Naive B cell (primary cell): ENCODE results near the gene GPC3. TPM values are rescaled to one million over a fixed set of nuclear protein-coding genes. Genes with fewer than 3 reads are reported as not detected.
"Not testable (repeated sequence)": the region's sequence is repeated elsewhere in the genome, so short reads cannot be mapped to it uniquely, and the experiment has no call there.

ENCODE experiments used
- ATAC-seq, 2 donors: fragments of 150-1000 bp; cut with Tn5 transposase; 2 replicates each; pipeline ENCODE4 v1.10.0; 2021; ENCODE audit warnings: low read depth in 2 of 2, mild to moderate bottlenecking in 2 of 2, moderate library complexity in 2 of 2
- DNase-seq: peaks from one replicate; pipeline ENCODE4 v3.0.0; 2022
- H3K27ac Mint-ChIP-seq, 6 donors: one replicate each; pipeline ENCODE4 v1.8.0; 2020 to 2022; ENCODE audit warnings: mild to moderate bottlenecking in 6 of 6, mixed read lengths in 6 of 6, moderate library complexity in 5 of 6, inconsistent platforms in 2 of 6
- H3K27me3 Mint-ChIP-seq, 3 donors: one replicate each; pipeline ENCODE4 v1.8.0; 2021 to 2022; ENCODE audit warnings: mixed read lengths in 3 of 3, mild to moderate bottlenecking in 1 of 3
- H3K36me3 Mint-ChIP-seq, 2 donors: one replicate each; pipeline ENCODE4 v1.8.0; 2020 to 2022; ENCODE audit warnings: mixed read lengths in 2 of 2, inconsistent platforms in 1 of 2, mild to moderate bottlenecking in 1 of 2
- H3K4me1 Mint-ChIP-seq, 3 donors: one replicate each; pipeline ENCODE4 v1.8.0; 2020 to 2022; ENCODE audit warnings: mixed read lengths in 3 of 3, inconsistent platforms in 1 of 3, mild to moderate bottlenecking in 1 of 3, moderate library complexity in 1 of 3
- H3K4me3 Mint-ChIP-seq, 8 donors: one replicate each; pipeline ENCODE4 v1.8.0; 2020 to 2022; ENCODE audit warnings: mild to moderate bottlenecking in 8 of 8, mixed read lengths in 8 of 8, moderate library complexity in 8 of 8, inconsistent platforms in 2 of 8
- H3K9me3 Mint-ChIP-seq, 7 donors: one replicate each; pipeline ENCODE4 v1.8.0; 2020 to 2022; ENCODE audit warnings: mixed read lengths in 7 of 7, mild to moderate bottlenecking in 5 of 7, inconsistent platforms in 2 of 7, moderate library complexity in 1 of 7
- polyA plus RNA-seq, 6 donors: library from polyadenylated mRNA; unstranded; fragments of 300-500 nt; fragmentation: Illumina TruSeq; gene quantifications; one replicate each; pipeline ENCODE4 v1.2.3, GENCODE V29; 2021; ENCODE audit warnings: low read depth in 6 of 6

GPC3 gene
- polyA plus RNA-seq, 6 donors from 2014 or later, result not detected

DNA sequence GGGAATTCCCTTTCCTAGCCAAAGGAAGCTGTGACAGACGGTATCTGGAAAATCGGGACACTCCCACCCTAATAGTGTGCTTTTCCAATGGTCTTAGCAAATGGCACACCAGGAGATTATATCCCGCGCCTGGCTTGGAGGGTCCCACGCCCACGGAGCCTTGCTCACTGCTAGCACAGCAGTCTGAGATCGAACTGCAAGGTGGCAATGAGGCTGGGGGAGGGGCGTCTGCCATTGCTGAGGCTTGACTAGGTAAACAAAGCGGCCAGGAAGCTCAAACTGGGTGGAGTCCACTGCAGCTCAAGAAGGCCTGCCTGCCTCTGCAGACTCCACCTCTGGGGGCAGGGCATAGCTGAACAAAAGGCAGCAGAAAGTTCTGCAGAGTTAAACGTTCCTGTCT is 364.0 kb downstream of the GPC3 start:
- H3K4me3 Mint-ChIP-seq, DNase-seq, ATAC-seq, H3K36me3 Mint-ChIP-seq, H3K27ac Mint-ChIP-seq, H3K27me3 Mint-ChIP-seq, H3K4me1 Mint-ChIP-seq: not testable (repeated sequence)
- H3K9me3 Mint-ChIP-seq, result peaks cover 0 to 22% (median 12%) of the 10 kb centered on the region in 7 donors

DNA sequence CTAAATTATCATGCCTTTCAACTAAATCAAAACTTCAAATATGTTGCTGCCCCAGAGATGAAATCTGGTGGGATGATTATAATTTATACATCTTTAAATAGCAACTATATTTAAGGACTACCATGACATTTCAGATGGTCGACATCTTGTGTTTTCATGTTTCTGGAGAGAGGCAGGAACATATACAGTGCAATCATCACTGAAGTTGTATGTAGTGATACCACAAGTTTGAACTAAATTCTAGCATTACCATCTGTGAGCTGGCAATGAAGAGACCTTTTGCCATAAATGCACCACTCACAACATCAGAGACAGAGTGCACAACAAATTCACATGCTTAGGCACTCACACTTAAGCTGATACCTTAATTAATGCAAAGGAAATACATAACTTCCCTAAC is 373.7 kb downstream of the GPC3 start:
- Mint-ChIP-seq H3K27me3 (peaks cover 0 to 28% (median 0%) of the 10 kb centered on the region in 3 donors), H3K4me3 (no peak overlapping the region), H3K27ac (peak overlapping the region in 1 of 6 donors; percentile 13), H3K9me3 (peaks cover 6 to 29% (median 20%) of the 10 kb centered on the region in 7 donors), H3K4me1 (no peaks in the 10 kb centered on the region), H3K36me3 (peaks cover 5 to 16% of the 10 kb centered on the region in 2 donors)
- no peak for DNase-seq
- no peak for ATAC-seq

DNA sequence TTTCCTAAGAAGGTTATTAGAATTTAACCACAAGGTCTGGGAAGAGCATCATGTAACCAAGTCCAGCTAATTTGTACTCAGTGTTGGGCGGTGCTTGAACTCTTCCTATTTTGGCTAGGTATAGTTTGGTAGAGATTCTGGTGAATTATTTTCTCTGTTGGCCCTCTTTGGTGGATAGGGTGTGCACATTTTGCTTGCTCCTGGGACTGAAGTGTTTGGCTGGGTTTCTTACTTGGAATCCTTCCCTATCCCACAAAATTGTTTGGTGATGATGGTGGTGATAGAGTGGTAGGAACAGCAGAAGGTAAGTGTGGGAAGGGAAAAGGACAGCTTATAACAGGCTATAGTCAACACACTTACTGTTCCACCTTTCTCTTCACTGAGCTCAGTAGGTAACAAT is 375.3 kb downstream of the GPC3 start:
- H3K4me3 Mint-ChIP-seq, result no peak overlapping the region
- peaks cover 0 to 16% of the 10 kb centered on the region in 2 donors for H3K36me3 Mint-ChIP-seq
- H3K27me3 Mint-ChIP-seq, result peaks cover 0 to 23% (median 0%) of the 10 kb centered on the region in 3 donors
- ATAC-seq (no peak), DNase-seq (no peak)
- H3K4me1 Mint-ChIP-seq, result no peaks in the 10 kb centered on the region
- peaks cover 6 to 22% (median 18%) of the 10 kb centered on the region in 7 donors for H3K9me3 Mint-ChIP-seq
- no peak overlapping the region for H3K27ac Mint-ChIP-seq

DNA sequence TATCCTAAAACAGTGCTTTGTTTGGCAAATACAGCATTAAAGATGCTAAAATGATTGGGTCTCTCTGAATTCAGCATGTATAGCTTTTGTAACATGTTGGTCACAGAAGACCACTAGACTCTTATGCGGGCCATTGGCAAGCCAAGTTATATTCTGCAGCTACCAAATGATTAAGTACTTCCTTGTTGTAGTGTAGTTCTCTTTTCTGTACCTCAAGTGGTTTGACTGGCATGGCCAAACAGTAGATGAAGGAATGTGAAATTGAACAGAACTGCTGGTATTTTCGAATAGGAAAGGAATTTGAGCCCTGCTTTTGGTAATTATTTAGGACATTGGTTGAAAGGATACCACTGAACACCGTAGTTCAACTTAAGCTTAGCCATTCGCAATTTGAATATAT is 376.2 kb downstream of the GPC3 start:
- Mint-ChIP-seq H3K4me3 (no peak overlapping the region), H3K27ac (no peak overlapping the region), H3K27me3 (peaks cover 0 to 23% (median 0%) of the 10 kb centered on the region in 3 donors), H3K9me3 (peaks cover 4 to 14% (median 9%) of the 10 kb centered on the region in 7 donors), H3K36me3 (peaks cover 0 to 7% of the 10 kb centered on the region in 2 donors), H3K4me1 (no peaks in the 10 kb centered on the region)
- ATAC-seq (no peak), DNase-seq (no peak)

DNA sequence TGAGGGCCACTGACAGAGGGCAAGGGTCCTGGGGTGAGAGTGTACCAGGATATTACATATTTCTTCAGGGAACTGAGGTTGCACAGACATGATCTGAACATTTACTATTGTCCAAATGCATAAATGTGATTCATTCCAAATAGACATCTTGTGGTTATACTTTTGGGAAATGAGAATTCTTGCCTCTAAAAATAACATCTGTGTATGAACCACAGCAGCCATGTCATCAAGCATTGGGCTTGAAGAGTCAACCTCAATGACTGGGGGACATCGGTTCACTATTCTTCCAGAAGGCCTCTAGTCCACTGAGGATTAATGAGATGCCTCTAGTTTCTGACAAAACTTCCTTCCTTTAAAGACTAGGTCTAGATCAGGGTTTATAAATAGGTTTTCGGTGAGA is 377.0 kb downstream of the GPC3 start:
- no peaks in the 10 kb centered on the region for H3K4me1 Mint-ChIP-seq
- H3K9me3 Mint-ChIP-seq, result peaks cover 0 to 8% (median 4%) of the 10 kb centered on the region in 7 donors
- no peak overlapping the region for H3K4me3 Mint-ChIP-seq
- H3K36me3 Mint-ChIP-seq, result no peaks in the 10 kb centered on the region
- DNase-seq, result no peak
- peaks cover 0 to 28% (median 0%) of the 10 kb centered on the region in 3 donors for H3K27me3 Mint-ChIP-seq
- no peak overlapping the region for H3K27ac Mint-ChIP-seq
- ATAC-seq, result no peak

DNA sequence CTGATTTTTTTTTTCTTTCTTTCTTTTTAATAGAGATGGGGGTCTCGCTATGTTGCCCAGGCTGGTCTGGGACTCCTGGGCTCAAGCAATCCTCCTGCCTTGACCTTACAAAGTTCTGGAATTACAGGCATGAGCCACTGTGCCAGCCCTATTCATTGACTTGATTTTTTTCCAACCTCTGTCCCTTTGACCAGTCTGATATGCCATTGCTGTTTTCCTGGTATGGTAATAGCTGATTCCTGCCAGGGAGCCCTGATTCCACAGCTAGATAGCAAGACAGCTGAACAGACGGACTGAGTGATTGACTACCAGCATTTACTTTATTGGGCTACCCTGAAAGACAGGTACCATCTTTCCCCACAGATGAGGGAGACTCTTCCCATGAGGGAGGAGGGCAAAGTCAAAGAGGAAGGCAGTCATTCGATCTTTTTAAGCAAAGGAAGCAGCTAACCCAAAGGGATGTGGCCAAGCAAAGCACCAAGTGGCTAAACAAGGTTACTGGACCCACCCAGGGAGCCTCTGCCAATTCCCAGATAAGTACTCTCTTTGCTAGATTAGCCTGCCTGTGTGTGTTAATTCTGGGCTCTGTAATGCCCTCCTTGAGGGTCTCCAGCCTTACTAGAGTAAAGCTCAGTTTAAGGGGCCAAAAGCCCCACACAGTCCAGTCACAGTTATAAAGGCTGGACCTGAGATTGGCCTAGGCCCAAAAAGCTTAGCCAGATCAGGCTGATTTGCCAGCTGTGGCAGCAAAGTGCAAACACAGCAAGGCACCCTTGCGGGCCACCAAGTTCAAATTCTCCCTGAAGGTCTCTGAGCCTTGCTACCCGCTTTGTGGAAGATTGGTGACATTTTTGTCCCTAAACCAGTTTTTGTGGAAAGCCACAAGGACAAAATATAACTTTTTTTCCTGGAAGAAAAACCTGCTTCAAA is 377.7 kb downstream of the GPC3 start:
- Mint-ChIP-seq H3K27me3 (peaks cover 0 to 30% (median 0%) of the 10 kb centered on the region in 3 donors), H3K27ac (no peak overlapping the region), H3K4me1 (no peaks in the 10 kb centered on the region), H3K36me3 (no peaks in the 10 kb centered on the region), H3K4me3 (no peak overlapping the region), H3K9me3 (peaks cover 0 to 4% (median 0%) of the 10 kb centered on the region in 7 donors)
- no peak for DNase-seq
- ATAC-seq, result no peak

DNA sequence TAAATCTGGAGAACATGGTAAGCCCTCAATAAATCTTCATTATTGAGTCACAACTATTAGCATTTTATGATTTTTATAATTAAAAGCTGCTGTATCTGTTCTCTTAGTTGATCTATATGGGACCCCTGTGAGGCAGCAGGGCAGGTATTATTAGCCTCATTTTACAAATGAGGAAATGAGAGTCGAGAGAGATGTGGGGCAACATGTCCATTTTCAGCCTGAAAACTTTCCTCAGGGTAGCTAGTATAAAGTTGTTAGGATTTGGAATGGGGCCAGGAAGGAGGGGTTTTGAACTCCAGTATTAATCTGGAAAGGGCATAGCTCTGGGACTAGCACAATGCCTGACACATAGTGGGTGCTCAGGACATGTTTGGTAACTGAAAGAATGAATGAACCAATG is 378.4 kb downstream of the GPC3 start:
- DNase-seq, result no peak
- ATAC-seq, result no peak
- peaks cover 0 to 2% (median 0%) of the 10 kb centered on the region in 7 donors for H3K9me3 Mint-ChIP-seq
- no peaks in the 10 kb centered on the region for H3K36me3 Mint-ChIP-seq
- no peak overlapping the region for H3K4me3 Mint-ChIP-seq
- H3K27ac Mint-ChIP-seq, result no peak overlapping the region
- peaks cover 0 to 23% (median 0%) of the 10 kb centered on the region in 3 donors for H3K27me3 Mint-ChIP-seq
- no peaks in the 10 kb centered on the region for H3K4me1 Mint-ChIP-seq

DNA sequence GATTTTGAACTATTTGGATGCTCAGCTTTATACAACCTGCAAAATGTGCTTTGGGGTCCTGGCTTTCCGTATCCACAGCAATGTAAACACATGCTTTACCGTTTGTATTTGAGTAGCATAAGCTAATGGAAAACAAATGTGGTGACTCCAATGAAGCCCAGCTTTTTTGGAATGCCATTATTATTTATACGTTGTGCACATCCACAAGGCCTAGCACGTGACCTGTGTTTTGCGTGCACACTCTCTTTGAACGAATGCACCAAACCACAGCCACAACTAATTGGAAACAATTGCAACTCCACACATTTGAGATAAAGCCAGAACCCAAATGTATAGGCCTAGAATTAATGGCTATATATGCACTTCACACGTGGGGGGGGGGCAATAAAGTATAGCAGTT is 380.6 kb downstream of the GPC3 start:
- H3K4me1 Mint-ChIP-seq, result no peaks in the 10 kb centered on the region
- no peak overlapping the region for H3K27ac Mint-ChIP-seq
- H3K27me3 Mint-ChIP-seq, result peaks cover 0 to 8% (median 0%) of the 10 kb centered on the region in 3 donors
- H3K4me3 Mint-ChIP-seq, result no peak overlapping the region
- peaks cover 0 to 2% (median 0%) of the 10 kb centered on the region in 7 donors for H3K9me3 Mint-ChIP-seq
- no peak for DNase-seq
- no peak for ATAC-seq
- no peaks in the 10 kb centered on the region for H3K36me3 Mint-ChIP-seq

DNA sequence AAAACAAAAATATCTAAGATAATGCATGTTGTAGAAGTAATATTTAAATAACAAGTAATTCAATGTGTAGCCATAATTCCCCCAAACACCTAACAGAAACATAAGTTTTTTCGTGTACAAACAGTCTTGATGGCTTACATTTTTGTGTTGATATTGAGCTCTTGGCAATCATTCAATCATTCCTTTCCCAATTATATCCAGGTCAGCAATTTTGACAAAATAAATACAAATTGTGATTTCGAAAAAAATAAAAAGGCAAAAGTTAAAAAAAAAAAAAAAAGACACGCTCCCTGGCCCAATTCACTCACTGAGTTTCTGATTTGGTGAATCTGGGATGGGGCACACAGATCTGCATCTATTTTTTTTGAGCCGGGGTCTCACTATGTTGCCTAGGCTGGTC is 382.5 kb downstream of the GPC3 start:
- Mint-ChIP-seq H3K9me3 (peaks cover 0 to 2% (median 0%) of the 10 kb centered on the region in 7 donors), H3K4me3 (no peak overlapping the region), H3K36me3 (no peaks in the 10 kb centered on the region), H3K4me1 (no peaks in the 10 kb centered on the region), H3K27ac (no peak overlapping the region), H3K27me3 (peaks cover 0 to 7% (median 0%) of the 10 kb centered on the region in 3 donors)
- ATAC-seq (no peak), DNase-seq (no peak)

DNA sequence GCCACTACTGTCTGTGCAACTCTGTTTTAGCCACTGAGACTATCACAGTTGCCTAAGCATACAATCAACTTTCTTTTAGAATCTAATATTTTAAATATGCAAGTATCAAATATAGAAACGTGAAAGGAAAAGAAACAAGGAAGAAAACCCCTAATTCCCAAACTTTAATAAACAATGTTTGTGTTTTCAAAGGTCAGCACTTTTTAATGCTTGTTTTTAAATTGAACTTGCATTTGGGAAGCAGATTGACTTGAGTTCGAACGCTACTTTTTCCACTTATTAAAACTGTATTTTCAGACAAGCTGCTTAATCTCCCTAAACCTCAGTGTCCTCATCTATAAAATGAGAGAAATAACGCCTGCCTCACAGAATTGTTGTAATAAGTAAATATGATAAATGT is 384.3 kb downstream of the GPC3 start:
- Mint-ChIP-seq H3K36me3 (no peaks in the 10 kb centered on the region), H3K4me1 (no peaks in the 10 kb centered on the region), H3K4me3 (no peak overlapping the region), H3K27ac (no peak overlapping the region), H3K27me3 (peaks cover 0 to 7% (median 0%) of the 10 kb centered on the region in 3 donors), H3K9me3 (peaks cover 0 to 5% (median 0%) of the 10 kb centered on the region in 7 donors)
- no peak for DNase-seq
- no peak for ATAC-seq

DNA sequence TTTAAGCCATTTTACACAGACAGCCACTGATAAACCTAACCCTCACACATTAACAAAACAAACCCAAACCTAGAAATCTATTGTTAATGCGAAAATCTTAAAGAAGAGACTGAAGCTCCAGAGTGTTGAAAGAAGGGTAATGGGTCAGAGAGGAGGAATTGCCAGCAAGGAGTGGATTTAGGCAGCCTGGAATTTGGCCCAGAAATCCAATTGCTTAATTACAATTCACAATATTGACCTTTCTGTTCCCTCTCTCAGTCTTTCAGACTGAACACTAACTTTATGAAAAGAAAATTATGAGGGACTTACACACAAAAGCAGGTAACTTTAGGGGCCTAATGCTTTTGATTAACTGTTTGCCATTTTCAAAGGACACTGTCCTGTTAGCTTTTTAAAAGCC is 384.9 kb downstream of the GPC3 start:
- no peak for ATAC-seq
- peaks cover 0 to 7% (median 0%) of the 10 kb centered on the region in 3 donors for H3K27me3 Mint-ChIP-seq
- H3K9me3 Mint-ChIP-seq, result peaks cover 0 to 5% (median 0%) of the 10 kb centered on the region in 7 donors
- no peak overlapping the region for H3K27ac Mint-ChIP-seq
- no peak for DNase-seq
- no peaks in the 10 kb centered on the region for H3K4me1 Mint-ChIP-seq
- H3K36me3 Mint-ChIP-seq, result no peaks in the 10 kb centered on the region
- H3K4me3 Mint-ChIP-seq, result no peak overlapping the region

DNA sequence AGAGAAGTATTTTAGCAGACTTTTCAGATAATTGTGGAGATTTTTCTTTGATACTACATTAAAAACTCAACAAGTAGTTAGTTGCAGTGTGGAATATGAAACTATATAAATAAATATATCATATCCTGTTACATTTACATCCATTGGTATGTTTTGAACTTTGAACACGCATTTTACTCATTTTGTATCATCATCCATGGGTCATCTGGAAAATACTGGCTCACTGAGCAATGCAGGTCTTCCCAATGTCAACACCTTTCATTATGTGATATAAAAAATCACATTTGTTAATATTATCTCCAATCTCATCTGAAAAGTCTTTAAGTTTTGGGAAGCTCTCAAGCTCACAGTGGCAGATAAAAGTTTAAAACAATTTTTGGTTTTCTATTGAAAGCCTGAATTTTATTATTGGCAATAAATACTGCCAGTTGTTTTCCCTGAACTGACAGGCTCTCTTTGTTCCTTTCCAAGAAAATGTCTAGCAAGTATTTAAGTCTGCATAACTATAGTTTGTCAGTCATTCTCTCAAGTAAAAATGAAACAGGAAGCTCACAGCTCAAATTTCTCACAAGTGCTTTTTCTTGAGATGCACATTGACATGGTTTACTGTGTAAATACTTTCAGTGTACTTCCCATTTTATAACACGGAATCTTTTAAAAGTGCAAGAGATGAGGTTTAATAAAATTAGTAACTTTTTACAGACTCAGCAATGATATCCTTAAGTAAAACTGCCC is 386.6 kb downstream of the GPC3 start:
- Mint-ChIP-seq H3K27ac (no peak overlapping the region), H3K27me3 (peaks cover 0 to 7% (median 0%) of the 10 kb centered on the region in 3 donors), H3K36me3 (no peaks in the 10 kb centered on the region), H3K9me3 (peaks cover 0 to 5% (median 0%) of the 10 kb centered on the region in 7 donors), H3K4me1 (no peaks in the 10 kb centered on the region), H3K4me3 (no peak overlapping the region)
- no peak for ATAC-seq
- no peak for DNase-seq

DNA sequence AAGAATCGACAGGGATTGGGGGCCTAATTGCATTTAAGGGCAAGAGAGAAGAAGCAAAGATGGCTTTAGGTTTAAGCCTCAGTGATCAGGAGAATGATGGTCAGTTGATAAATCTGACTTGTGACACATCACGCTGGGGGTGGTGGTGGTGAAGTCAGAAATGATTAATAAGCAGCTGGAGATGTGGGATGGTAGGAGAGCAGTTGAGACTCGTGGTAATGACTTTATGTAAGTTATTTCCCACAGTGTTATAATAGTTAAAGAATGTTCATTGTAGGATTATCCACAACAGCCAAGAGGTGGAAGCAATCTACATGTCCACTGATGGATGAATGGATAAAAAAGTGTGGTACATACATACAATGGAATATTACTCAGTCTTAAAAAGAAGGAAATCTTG is 391.2 kb downstream of the GPC3 start:
- no peak overlapping the region for H3K27ac Mint-ChIP-seq
- peaks cover 0 to 5% (median 0%) of the 10 kb centered on the region in 7 donors for H3K9me3 Mint-ChIP-seq
- no peak overlapping the region for H3K4me3 Mint-ChIP-seq
- H3K4me1 Mint-ChIP-seq, result no peaks in the 10 kb centered on the region
- ATAC-seq (no peak), DNase-seq (no peak)
- peaks cover 0 to 30% (median 4%) of the 10 kb centered on the region in 3 donors for H3K27me3 Mint-ChIP-seq
- H3K36me3 Mint-ChIP-seq, result no peaks in the 10 kb centered on the region
